Mesenchymal stem cell (in vitro differentiated cells and primary cell): ENCODE data around the gene TTLL1.

Experiments used
- DNase-seq: peaks from one replicate; pipeline ENCODE4 v3.0.0-alpha.2; 2013
- H2AFZ ChIP-seq: one replicate; pipeline ENCODE4 v1.6.1; 2013; ENCODE audit warnings: low read depth, mild to moderate bottlenecking, control low read depth, inconsistent platforms, low read length, moderate library complexity
- H2AK5ac ChIP-seq: 2 replicates; pipeline ENCODE4 v1.6.1; 2013; ENCODE audit warnings: low read length, moderate library complexity, mild to moderate bottlenecking, inconsistent platforms; ENCODE audit not compliant: severe bottlenecking
- H2BK120ac ChIP-seq: one replicate; pipeline ENCODE4 v1.6.1; 2013; ENCODE audit warnings: low read depth, mild to moderate bottlenecking, inconsistent platforms, low read length, moderate library complexity
- H2BK12ac ChIP-seq, 2 experiments: one replicate each; pipeline ENCODE4 v1.6.1; 2013; ENCODE audit warnings: inconsistent platforms in 2 of 2, low read length in 2 of 2, mild to moderate bottlenecking in 2 of 2, moderate library complexity in 2 of 2, control low read depth in 1 of 2
- H2BK15ac ChIP-seq: one replicate; pipeline ENCODE4 v1.6.1; 2013; ENCODE audit warnings: mild to moderate bottlenecking, low read depth, inconsistent platforms; ENCODE audit not compliant: poor library complexity, severe bottlenecking
- H2BK5ac ChIP-seq: 2 replicates; pipeline ENCODE4 v1.6.1; 2013; ENCODE audit warnings: low read depth, mild to moderate bottlenecking, low read length, control low read depth, inconsistent platforms; ENCODE audit not compliant: poor library complexity, severe bottlenecking
- H3K14ac ChIP-seq, 2 experiments: one replicate each; pipeline ENCODE4 v1.6.1; 2013; ENCODE audit warnings: inconsistent platforms in 2 of 2, low read length in 2 of 2, control low read depth in 1 of 2, mild to moderate bottlenecking in 1 of 2, moderate library complexity in 1 of 2
- H3K18ac ChIP-seq, 2 experiments: one replicate each; pipeline ENCODE4 v1.6.1; 2013; ENCODE audit warnings: inconsistent platforms in 2 of 2, low read length in 2 of 2, control low read depth in 1 of 2, low read depth in 1 of 2, mild to moderate bottlenecking in 1 of 2
- H3K23ac ChIP-seq, 2 experiments: one replicate each; pipeline ENCODE4 v1.6.1; 2013; ENCODE audit warnings: inconsistent platforms in 2 of 2, low read length in 2 of 2, mild to moderate bottlenecking in 2 of 2, moderate library complexity in 2 of 2, control low read depth in 1 of 2
- H3K27ac ChIP-seq: 2 replicates; pipeline ENCODE4 v1.5.1; 2013; ENCODE audit warnings: mild to moderate bottlenecking, moderate library complexity, low read length, control low read depth, inconsistent platforms; ENCODE audit not compliant: poor library complexity, severe bottlenecking
- H3K27me3 ChIP-seq, 2 experiments: 2 replicates each; pipeline versions ENCODE4 v1.6.1 to v1.7.0; 2013; ENCODE audit warnings: low read length in 2 of 2, mild to moderate bottlenecking in 2 of 2, moderate library complexity in 2 of 2, control low read depth in 1 of 2, inconsistent platforms in 1 of 2; ENCODE audit not compliant: control insufficient read depth in 1 of 2, insufficient read depth in 1 of 2
- H3K36me3 ChIP-seq, 2 experiments: 2 replicates each; pipeline versions ENCODE4 v1.6.1 to v1.7.0; 2013; ENCODE audit warnings: low read length in 2 of 2, control low read depth in 1 of 2, inconsistent platforms in 1 of 2, low read depth in 1 of 2, mild to moderate bottlenecking in 1 of 2; ENCODE audit not compliant: insufficient read depth in 2 of 2, control insufficient read depth in 1 of 2
- H3K4ac ChIP-seq, 2 experiments: one replicate each; pipeline ENCODE4 v1.6.1; 2013; ENCODE audit warnings: inconsistent platforms in 2 of 2, low read length in 2 of 2, mild to moderate bottlenecking in 2 of 2, moderate library complexity in 2 of 2, control low read depth in 1 of 2, low read depth in 1 of 2
- H3K4me1 ChIP-seq: 2 replicates; pipeline ENCODE4 v1.6.1; 2013; ENCODE audit warnings: low read depth, low read length, control low read depth; ENCODE audit not compliant: control insufficient read depth, insufficient read depth
- H3K4me2 ChIP-seq: 2 replicates; pipeline ENCODE4 v1.6.1; 2013; ENCODE audit warnings: low read length, mild to moderate bottlenecking, inconsistent platforms; ENCODE audit not compliant: poor library complexity, severe bottlenecking
- H3K4me3 ChIP-seq, 2 experiments: 2 replicates each; pipeline versions ENCODE4 v1.5.1 to v1.7.0; 2013; ENCODE audit warnings: low read length in 2 of 2, mild to moderate bottlenecking in 2 of 2, control low read depth in 1 of 2, low read depth in 1 of 2; ENCODE audit not compliant: insufficient read depth in 1 of 2
- H3K79me1 ChIP-seq: replicated peaks from 2 replicates; pipeline ENCODE4 v1.6.1; 2013; ENCODE audit warnings: mild to moderate bottlenecking, control low read depth, low read length, inconsistent platforms; ENCODE audit not compliant: poor library complexity, severe bottlenecking
- H3K9ac ChIP-seq: 2 replicates; pipeline ENCODE4 v1.7.0; 2013; ENCODE audit warnings: mild to moderate bottlenecking, low read length, moderate library complexity
- H3K9me3 ChIP-seq: 2 replicates; pipeline ENCODE4 v1.7.0; 2013; ENCODE audit warnings: mild to moderate bottlenecking, low read length; ENCODE audit not compliant: control insufficient read depth
- H4K8ac ChIP-seq: one replicate; pipeline ENCODE4 v1.6.1; 2013; ENCODE audit warnings: inconsistent platforms, mild to moderate bottlenecking, low read length, moderate library complexity
- H4K91ac ChIP-seq: one replicate; pipeline ENCODE4 v1.6.1; 2013; ENCODE audit warnings: mild to moderate bottlenecking, low read length, inconsistent platforms
- WGBS: methylation state at CpG from one replicate; pipeline ENCODE4 v1.1.7; 2013; ENCODE audit warnings: mixed read lengths; 5-methylcytosine and 5-hydroxymethylcytosine counted together

Gene TTLL1

GRCh38 chr22:43006016-43006505 is 83.1 kb downstream of the TTLL1 start:
- Histone ChIP-seq H3K27me3 (no peaks in the 10 kb centered on the region), H3K4me2 (no peak overlapping the region), H3K14ac (no peak overlapping the region), H3K18ac (no peak overlapping the region), H3K9me3 (no peaks in the 10 kb centered on the region), H3K4ac (no peak overlapping the region), H2BK120ac (no peak overlapping the region), H3K27ac (no peak overlapping the region), H3K9ac (no peak overlapping the region), H2AFZ (no peak overlapping the region), H2BK15ac (no peak overlapping the region), H3K36me3 (no peaks in the 10 kb centered on the region), H4K8ac (peak overlapping the region; percentile 20), H3K23ac (no peak overlapping the region), H4K91ac (no peak overlapping the region), H3K4me1 (peaks cover 33% of the 10 kb centered on the region), H2AK5ac (peak overlapping the region; percentile 22), H2BK12ac (no peak overlapping the region), H3K4me3 (no peak overlapping the region), H3K79me1 (no peaks in the 10 kb centered on the region), H2BK5ac (no peak overlapping the region)
- DNase-seq = no peak
- 99% methylated on average over 5 of the region's 5 CpGs for WGBS

GRCh38 chr22:43005106-43005505 is 84.1 kb downstream of the TTLL1 start:
- DNase-seq = peak; percentile 32
- peak overlapping the region in 1 of 2 experiments; percentile 83 for H2BK12ac ChIP-seq
- H2BK120ac ChIP-seq = no peak overlapping the region
- H3K9ac ChIP-seq = peak overlapping the region; percentile 49
- no peaks in the 10 kb centered on the region for H3K36me3 ChIP-seq
- H2BK15ac ChIP-seq = no peak overlapping the region
- no peak overlapping the region for H3K4me2 ChIP-seq
- no peaks in the 10 kb centered on the region for H3K9me3 ChIP-seq
- no peak overlapping the region for H2AFZ ChIP-seq
- no peaks in the 10 kb centered on the region for H3K79me1 ChIP-seq
- H3K18ac ChIP-seq = peak overlapping the region in 1 of 2 experiments; percentile 48
- H3K27me3 ChIP-seq = no peaks in the 10 kb centered on the region
- no peak overlapping the region for H3K14ac ChIP-seq
- peak overlapping the region; percentile 16 for H2AK5ac ChIP-seq
- 52% methylated on average over 2 of the region's 2 CpGs for WGBS
- H3K4me1 ChIP-seq = peaks cover 39% of the 10 kb centered on the region
- H2BK5ac ChIP-seq = no peak overlapping the region
- H4K8ac ChIP-seq = no peak overlapping the region
- no peak overlapping the region for H3K4me3 ChIP-seq
- H3K23ac ChIP-seq = peak overlapping the region in 1 of 2 experiments; percentile 14
- H3K4ac ChIP-seq = no peak overlapping the region
- no peak overlapping the region for H4K91ac ChIP-seq
- no peak overlapping the region for H3K27ac ChIP-seq

- Histone ChIP-seq H3K23ac (no peak overlapping the region), H3K9ac (peak overlapping the region; percentile 49), H2BK12ac (peak overlapping the region in 1 of 2 experiments; percentile 41), H3K36me3 (no peaks in the 10 kb centered on the region), H2AK5ac (peak overlapping the region; percentile 90), H3K14ac (no peak overlapping the region), H3K79me1 (no peaks in the 10 kb centered on the region), H3K4me1 (peaks cover 43% of the 10 kb centered on the region), H3K4ac (peak overlapping the region; percentile 27 to 87), H3K18ac (peak overlapping the region; percentile 35 to 89), H4K91ac (no peak overlapping the region), H3K9me3 (no peaks in the 10 kb centered on the region), H2BK120ac (peak overlapping the region; percentile 11), H3K27me3 (no peaks in the 10 kb centered on the region), H3K27ac (peak overlapping the region; percentile 56), H2BK15ac (no peak overlapping the region), H2AFZ (no peak overlapping the region), H3K4me3 (peak overlapping the region in 1 of 2 experiments; percentile 42), H4K8ac (no peak overlapping the region), H2BK5ac (peak overlapping the region; percentile 54), H3K4me2 (no peak overlapping the region)
- peak; percentile 82 for DNase-seq
- WGBS = 48% methylated on average over 10 of the region's 13 CpGs
Observed at GRCh38 chr22:43004362-43005035, 84.7 kb downstream of the TTLL1 start.

GRCh38 chr22:43002202-43002586 is 87.0 kb downstream of the TTLL1 start:
- Histone ChIP-seq H2BK120ac (no peak overlapping the region), H3K4me2 (no peak overlapping the region), H2BK12ac (no peak overlapping the region), H3K4me3 (peak overlapping the region in 1 of 2 experiments; percentile 40), H3K4ac (no peak overlapping the region), H3K27ac (peak overlapping the region; percentile 66), H4K8ac (no peak overlapping the region), H3K18ac (peak overlapping the region in 1 of 2 experiments; percentile 92), H3K36me3 (no peaks in the 10 kb centered on the region), H2BK15ac (no peak overlapping the region), H3K23ac (no peak overlapping the region), H3K9ac (peak overlapping the region; percentile 67), H3K4me1 (peaks cover 42% of the 10 kb centered on the region), H3K27me3 (no peaks in the 10 kb centered on the region), H2AK5ac (no peak overlapping the region), H4K91ac (no peak overlapping the region), H2AFZ (no peak overlapping the region), H2BK5ac (no peak overlapping the region), H3K14ac (no peak overlapping the region), H3K79me1 (peaks cover 3% of the 10 kb centered on the region), H3K9me3 (no peaks in the 10 kb centered on the region)
- DNase-seq = peak; percentile 80
- WGBS = 5% methylated on average over 4 of the region's 5 CpGs
